C4-2B (cell line): ENCODE data around the gene EHD1.

Experiments
- CTCF ChIP-seq: fragments of 450-650 bp; conservative IDR thresholded peaks from 2 replicates; pipeline ENCODE4 v1.5.1; 2017; ENCODE audit warnings: mild to moderate bottlenecking
- ZFX ChIP-seq: fragments of 450-650 bp; IDR thresholded peaks from 2 replicates; pipeline ENCODE4 v1.6.1; 2017

DNA sequence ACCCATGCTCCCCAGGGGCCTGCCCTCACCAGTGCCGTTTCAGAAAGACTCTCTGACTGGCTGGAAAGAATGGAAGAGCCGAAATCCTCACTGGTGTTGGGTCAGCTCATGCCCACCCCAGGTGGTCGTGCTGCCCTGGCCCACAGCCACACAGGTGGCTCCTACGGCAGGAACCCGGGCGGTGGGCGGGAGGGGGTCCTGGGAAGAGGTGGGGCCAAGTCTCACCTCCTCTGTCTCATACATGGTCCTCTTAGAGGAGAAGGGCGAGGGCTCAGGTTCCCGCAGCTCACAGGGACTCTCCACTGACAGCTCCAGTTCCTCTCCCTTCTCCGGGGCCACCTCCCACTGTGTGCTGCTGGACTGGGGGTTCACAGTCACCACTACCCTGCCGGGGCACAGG lies 30.3 kb upstream of the EHD1 start:
- no peak for TF ChIP-seq CTCF
- no peak for TF ChIP-seq ZFX
